GM18951 (cell line): ENCODE results near the gene RGMB.
"Not testable (repeated sequence)": the region's sequence is repeated elsewhere in the genome, so short reads cannot be mapped to it uniquely, and the experiment has no call there.

Experiments used
- POLR2A ChIP-seq: IDR thresholded peaks from 4 replicates; pipeline ENCODE4 v1.6.1; 2011; ENCODE audit warnings: mild to moderate bottlenecking; ENCODE audit not compliant: insufficient read length, insufficient read depth; ENCODE audit errors: extremely low read depth
- in situ Hi-C: fragments of 300-500 bp; cut with MboI; formaldehyde crosslinking; loops from one replicate; pipeline ENCODE4 v1.12.0; 2022; ENCODE audit warnings: low sequenced_read_pairs, mixed read lengths, inconsistent platforms; ENCODE audit not compliant: unreplicated experiment

The RGMB gene

GRCh38 chr5:98773464-98774191 is at the start of gene RGMB:
Gene RGMB (plus strand): TSS chr5:98773663. CDS start chr5:98774071, 408 bp downstream.
- in situ Hi-C loops: loop anchor here (10.0 kb wide), 1 partner anchor 261 kb away; no protein-coding TSS in a partner anchor
- peak; percentile 67 for TF ChIP-seq POLR2A

GRCh38 chr5:98726258-98726657 is 47.2 kb upstream of the RGMB start:
- in situ Hi-C loops: no loop called here
- TF ChIP-seq POLR2A: no peak

GRCh38 chr5:98727686-98728085 is 45.8 kb upstream of the RGMB start:
- in situ Hi-C loops: no loop called here
- no peak for TF ChIP-seq POLR2A

- in situ Hi-C loops: no loop called here
- TF ChIP-seq POLR2A: no peak
Observed at GRCh38 chr5:98734646-98735045, 38.8 kb upstream of the RGMB start.

- TF ChIP-seq POLR2A: no peak
- in situ Hi-C loops: no loop called here
Observed at GRCh38 chr5:98735806-98736507, 37.5 kb upstream of the RGMB start.

- in situ Hi-C loops: no loop called here
- TF ChIP-seq POLR2A: no peak
Observed at GRCh38 chr5:98736753-98737152, 36.7 kb upstream of the RGMB start.

GRCh38 chr5:98737441-98737840 is 36.0 kb upstream of the RGMB start:
- in situ Hi-C loops: not testable (repeated sequence)

- in situ Hi-C loops: not testable (repeated sequence)
Observed at GRCh38 chr5:98738481-98739149, 34.8 kb upstream of the RGMB start.

- no peak for TF ChIP-seq POLR2A
- in situ Hi-C loops: no loop called here
Observed at GRCh38 chr5:98741926-98742325, 31.5 kb upstream of the RGMB start.

GRCh38 chr5:98742396-98743073 is 30.9 kb upstream of the RGMB start:
- TF ChIP-seq POLR2A: no peak
- in situ Hi-C loops: no loop called here

- in situ Hi-C loops: not testable (repeated sequence)
Observed at GRCh38 chr5:98748259-98748658, 25.2 kb upstream of the RGMB start.

GRCh38 chr5:98749046-98749445 is 24.4 kb upstream of the RGMB start:
- TF ChIP-seq POLR2A: no peak
- in situ Hi-C loops: no loop called here

GRCh38 chr5:98750693-98751092 is 22.8 kb upstream of the RGMB start:
- in situ Hi-C loops: no loop called here

GRCh38 chr5:98752331-98752730 is 21.1 kb upstream of the RGMB start:
- in situ Hi-C loops: not testable (repeated sequence)

More at GRCh38 chr5:98750693-98751092, 22.8 kb upstream of the RGMB start:
- TF ChIP-seq POLR2A: no peak

GRCh38 chr5:98752801-98753200 is 20.7 kb upstream of the RGMB start:
- in situ Hi-C loops: not testable (repeated sequence)
